Skeletal muscle cell (primary cell): ENCODE measurements around the gene MEIOB.
"Not testable (repeated sequence)": the region's sequence is repeated elsewhere in the genome, so short reads cannot be mapped to it uniquely, and the experiment has no call there.

Source experiments
- DNase-seq: peaks from one replicate; pipeline ENCODE4 v3.0.0-alpha.2; 2010; ENCODE audit warnings: low read depth
- H3K4me3 ChIP-seq: 2 replicates; pipeline ENCODE4 v1.5.1; 2011; ENCODE audit warnings: low read depth, mild to moderate bottlenecking, control low read depth, low read length, moderate library complexity

MEIOB gene

GRCh38 chr16:1908983-1909382, 37.0 kb upstream of the MEIOB start:
- no peak for DNase-seq

GRCh38 chr16:1908184-1908583, 36.2 kb upstream of the MEIOB start:
- no peak for DNase-seq
- no peak overlapping the region for H3K4me3 ChIP-seq

More at GRCh38 chr16:1908983-1909382, 37.0 kb upstream of the MEIOB start:
- H3K4me3 ChIP-seq: no peak overlapping the region

DNA sequence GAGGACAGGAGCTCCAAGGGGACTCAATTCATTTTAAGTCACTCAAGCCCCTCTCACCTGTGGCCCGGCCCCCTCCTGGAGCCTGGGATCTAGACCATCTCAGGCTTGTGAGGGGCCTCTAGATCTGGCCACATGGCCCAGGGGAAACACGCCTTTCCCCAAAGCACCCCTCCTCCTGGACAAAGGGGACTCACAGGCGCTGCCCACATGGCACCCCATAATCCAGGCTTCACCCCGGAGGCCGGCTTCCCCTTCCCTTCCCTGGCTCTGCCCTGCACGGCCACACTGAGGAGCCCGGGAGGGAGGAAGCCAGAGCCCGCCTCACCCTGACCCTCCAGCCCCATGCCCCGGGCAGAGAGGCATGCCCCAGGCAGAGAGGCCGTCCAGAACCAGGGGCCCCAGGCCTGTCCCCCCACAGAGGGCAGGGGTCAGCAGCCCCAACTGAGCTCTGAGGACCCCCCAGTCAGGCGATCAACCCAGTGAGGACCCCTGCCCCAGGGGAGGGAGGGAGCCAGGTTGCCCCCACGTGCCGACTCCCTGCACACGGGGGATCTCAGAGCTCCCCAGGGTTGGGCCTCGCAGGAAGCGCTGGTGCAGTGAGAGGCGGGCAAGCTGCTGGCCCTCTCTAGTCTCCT, 35.4 kb upstream of the MEIOB start:
- no peak overlapping the region for H3K4me3 ChIP-seq
- no peak for DNase-seq

DNA sequence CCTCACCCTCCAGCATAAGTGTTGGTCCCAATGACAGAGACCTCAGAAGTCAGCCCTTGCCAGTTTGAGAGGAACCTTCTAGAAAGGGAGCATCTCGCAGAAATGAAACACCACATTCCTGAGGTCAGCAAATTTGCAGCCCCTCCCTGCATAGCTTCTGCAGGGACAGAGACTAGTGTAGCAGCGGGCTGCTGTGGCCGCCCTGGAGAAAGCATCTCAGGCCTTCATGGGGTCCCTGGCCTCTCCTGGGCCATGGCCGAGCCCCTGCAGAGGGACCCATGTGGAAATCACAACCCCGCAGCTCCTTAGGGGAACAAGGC, 34.8 kb upstream of the MEIOB start:
- H3K4me3 ChIP-seq: no peak overlapping the region
- DNase-seq: no peak

DNA sequence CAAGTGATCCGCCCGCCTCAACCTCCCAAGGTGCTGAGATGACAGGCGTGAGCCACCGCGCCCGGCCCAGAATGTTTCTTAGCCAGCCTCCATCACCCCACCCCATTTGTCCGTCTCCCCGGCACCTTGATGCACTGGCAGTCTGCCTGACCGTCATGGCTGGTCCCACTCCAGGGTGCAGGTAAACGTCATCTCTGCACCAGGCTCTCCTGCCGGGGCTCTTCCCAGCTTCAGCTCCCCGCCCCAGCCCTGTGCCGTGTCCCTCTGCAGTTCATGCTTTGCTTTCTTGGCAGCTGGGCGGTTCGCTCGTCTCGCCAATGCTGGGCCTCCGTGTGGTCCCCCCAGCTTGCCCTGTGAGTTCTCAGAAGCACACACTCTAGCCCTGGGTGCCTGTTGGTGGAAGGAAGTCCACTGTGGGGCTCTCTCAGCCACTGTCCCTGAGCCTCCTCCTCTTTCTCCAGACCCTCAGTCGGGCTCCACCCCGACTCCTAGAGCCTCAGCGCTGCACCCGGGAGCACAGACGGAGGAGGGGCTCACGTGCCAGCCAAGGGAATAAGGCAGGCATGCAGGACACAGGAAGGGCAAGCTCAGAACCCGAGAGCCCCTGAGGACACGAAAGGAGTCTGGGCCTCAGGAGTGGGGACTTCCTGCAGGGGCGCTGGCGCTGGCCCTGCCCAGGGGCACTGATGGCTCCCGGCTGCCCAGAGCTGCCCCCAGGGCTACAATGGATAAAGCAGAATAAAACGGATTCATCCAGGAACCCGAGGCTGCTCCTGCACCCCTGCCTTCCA, 34.3 kb upstream of the MEIOB start:
- no peak overlapping the region for H3K4me3 ChIP-seq
- DNase-seq: no peak

GRCh38 chr16:1903845-1904840, 32.2 kb upstream of the MEIOB start:
- H3K4me3 ChIP-seq: no peak overlapping the region
- DNase-seq: no peak

- no peak for DNase-seq
- H3K4me3 ChIP-seq: no peak overlapping the region
These were observed 31.2 kb upstream of the MEIOB start for GRCh38 chr16:1903220-1903574.

DNA sequence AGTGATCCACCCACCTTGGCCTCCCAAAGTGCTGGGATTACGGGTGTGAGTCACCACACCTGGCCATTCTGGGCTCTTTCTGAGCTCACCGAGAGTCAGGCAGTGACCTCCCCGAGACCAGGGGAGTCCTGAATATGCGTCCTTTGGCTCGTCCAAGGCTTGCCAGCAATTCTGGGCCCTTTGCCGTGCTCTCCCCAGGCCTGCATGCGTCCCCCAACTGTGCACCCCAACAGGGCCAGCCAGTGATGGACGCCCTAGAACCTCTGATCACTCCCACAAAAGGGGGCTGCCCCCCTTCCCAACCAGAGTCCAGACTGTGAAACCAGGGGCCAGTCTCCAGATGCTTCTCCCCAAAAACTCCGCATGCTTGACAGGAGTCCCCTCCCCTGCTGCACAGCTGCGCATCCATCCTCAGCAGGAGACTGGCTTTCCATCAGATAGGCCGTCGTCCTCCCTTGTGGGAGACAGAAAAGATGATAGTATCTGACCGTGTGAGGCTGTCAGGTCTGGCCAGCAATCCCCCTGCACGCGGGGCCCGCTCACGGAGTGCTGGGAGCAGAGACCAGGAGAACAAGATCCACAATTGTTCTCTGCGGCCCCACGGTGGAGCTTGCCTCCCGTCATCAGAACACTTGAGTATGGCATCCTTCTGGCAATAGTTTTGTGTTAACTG, 30.7 kb upstream of the MEIOB start:
- no peak for DNase-seq
- H3K4me3 ChIP-seq: no peak overlapping the region

- no peak for DNase-seq
- no peak overlapping the region for H3K4me3 ChIP-seq
These were observed 28.4 kb upstream of the MEIOB start for GRCh38 chr16:1900452-1900774.

DNA sequence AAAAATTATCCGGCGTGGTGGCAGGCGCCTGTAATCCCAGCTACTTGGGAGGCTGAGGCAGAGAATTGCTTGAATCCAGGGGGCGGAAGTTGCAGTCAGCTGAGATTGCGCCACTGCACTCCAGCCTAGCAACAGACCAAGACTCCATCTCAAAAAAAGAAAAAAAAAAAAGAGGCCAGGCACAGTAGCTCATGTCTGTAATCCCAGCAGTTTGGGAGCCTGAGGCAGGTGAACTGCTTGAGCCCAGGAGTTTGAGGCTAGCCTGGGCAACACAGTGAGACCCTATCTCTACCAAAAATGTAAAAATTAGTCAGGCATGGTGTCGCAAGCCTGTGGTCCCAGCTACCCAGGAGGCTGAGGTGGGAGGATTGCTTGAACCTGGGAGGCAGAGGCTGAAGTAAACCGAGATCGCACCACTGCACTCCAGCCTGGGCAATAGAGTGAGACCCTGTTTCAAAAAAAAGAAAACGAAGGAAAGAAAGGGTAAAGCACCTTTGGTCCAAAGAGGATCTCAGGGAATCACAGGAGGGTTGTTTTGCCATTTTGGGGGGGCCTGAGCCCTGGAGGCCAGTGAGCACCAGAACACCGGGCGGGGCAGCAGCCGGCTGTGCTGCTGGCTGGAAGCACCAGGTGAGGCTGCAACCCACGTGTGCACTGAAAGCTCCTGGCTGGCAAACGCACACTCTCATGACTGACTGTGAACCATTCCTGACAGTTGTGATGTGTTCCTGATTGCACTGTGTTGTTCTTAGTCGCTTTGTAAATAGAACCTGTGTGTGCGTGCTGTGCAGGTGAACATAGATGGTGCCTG, 27.9 kb upstream of the MEIOB start:
- DNase-seq: no peak
- no peak overlapping the region for H3K4me3 ChIP-seq

GRCh38 chr16:1897692-1898091, 25.7 kb upstream of the MEIOB start:
- H3K4me3 ChIP-seq, DNase-seq: not testable (repeated sequence)

DNA sequence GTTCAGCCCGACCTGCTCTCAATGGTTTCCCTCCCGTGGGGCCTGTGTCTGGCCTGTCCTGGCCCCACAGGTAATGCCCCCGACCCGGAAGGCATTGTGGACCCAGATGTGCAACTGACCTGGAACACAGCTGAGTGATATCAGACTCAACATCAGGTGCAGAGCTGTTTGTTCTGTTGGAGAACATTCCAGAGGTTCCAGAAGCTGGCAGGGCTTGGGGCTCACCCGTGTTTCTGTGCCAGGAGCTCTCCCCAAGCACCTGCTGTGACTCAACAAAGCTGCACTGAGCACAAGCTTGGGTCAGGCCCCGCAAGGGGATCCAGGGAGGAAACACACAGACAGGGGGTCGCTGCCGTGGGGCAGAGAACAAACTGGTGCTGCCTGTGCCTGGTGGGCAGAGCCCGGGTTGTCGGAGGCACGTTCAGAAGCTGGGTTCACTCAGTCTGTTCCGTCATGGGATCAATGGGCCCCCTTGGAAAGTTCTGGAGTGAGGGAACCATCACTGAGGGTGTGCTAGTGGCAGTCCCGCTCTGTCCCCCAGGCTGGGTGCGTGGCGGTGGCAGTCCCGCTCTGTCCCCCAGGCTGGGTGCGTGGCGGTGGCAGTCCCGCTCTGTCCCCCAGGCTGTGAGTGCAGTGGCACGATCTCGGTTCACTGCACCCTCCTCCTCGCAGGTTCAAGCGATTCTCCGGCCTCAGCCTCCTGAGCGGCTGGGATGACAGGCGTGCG, 24.1 kb upstream of the MEIOB start:
- no peak for DNase-seq
- H3K4me3 ChIP-seq: no peak overlapping the region

DNA sequence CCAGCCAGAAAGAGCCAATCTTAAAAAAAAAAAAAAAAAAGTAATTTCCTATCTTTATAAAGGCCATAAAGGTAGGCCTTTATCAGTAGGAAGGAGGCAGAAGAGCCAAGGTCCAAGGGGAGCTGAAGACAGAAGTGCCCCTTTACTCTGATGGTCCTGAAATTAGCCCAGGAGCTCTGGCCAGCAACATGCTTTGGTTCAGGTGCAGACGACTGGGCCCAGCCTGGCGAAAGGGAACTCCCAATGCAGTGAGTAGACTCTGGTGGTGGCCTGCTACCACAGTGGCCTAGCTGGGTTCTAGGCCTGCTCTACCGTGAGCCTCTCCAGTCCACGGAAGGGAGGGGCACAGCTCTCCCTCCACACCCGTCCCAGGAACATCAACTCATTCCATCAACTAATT, 23.1 kb upstream of the MEIOB start:
- no peak for DNase-seq
- H3K4me3 ChIP-seq: no peak overlapping the region

DNA sequence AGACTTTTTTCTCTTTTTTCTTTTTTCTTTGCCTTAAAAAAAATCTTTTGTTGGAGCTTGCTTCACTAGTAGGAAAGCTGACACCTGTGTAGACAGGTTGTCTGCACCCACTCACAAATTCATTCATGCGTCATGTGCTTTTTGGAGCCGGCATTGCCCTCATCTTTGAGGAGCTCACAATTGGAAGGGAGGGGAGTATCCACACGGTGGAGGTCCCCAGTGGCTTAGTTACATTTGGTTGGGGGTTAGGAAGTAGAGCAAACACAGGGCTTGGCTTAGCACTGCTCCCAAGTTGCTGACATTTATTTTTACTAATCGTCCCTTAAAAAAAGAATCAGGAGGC, 18.7 kb upstream of the MEIOB start:
- no peak overlapping the region for H3K4me3 ChIP-seq
- no peak for DNase-seq

DNA sequence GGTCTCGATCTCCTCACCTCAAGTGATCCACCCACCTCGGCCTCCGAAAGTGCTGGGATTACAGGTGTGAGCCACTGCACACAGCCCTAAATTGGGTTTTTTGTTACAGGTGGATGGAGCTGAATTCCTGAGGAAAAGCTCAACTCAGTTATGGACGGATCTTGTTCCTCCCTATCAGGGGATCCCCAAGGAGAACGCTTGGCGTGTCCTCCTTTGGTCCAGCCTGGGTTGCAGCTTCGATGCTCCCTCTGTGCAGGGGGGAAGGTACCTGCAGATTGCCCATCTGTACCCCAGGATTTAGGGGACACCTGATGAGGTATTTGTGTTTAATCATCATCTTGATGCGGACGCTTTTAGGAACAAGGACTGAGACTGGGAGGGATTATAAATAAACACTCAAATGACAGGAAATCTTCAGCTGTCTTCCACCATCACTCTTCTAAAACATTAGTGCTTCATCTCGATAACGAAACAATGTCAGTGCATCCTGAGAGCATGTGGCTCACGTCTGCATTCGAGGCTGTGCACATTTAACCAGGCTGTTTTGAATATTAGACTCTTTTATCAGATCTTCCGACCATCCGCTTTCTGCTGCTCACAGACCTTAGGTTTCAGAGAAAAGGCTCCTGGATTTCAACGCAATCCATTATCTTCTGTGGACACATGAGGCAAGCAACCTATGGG, 18.2 kb upstream of the MEIOB start:
- H3K4me3 ChIP-seq: no peak overlapping the region

GRCh38 chr16:1887711-1888354, 15.9 kb upstream of the MEIOB start:
- no peak for DNase-seq
- no peak overlapping the region for H3K4me3 ChIP-seq

More for the DNA sequence above, 18.2 kb upstream of the MEIOB start:
- DNase-seq: no peak

DNA sequence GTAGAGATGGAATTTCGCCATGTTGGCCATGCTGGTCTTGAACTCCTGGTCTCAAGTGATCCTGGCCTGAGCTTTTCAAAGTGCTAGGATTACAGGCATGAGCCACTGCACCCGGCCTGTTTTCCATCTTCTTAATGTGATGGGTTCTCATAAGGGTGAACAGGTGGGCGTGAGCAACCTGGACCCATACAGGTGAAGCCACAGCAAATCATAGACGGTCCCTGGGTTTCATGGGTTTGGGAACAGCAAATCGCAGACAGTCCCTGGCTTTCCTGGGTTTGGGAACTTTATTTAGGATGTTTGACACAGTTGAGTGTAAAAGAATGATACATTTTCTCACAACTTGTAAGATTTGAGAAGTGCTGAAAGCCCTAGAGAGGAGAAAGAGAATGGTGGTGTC, 12.9 kb upstream of the MEIOB start:
- H3K4me3 ChIP-seq: no peak overlapping the region
- DNase-seq: no peak
